ENCODE data around the gene RBL1.

The RBL1 gene

DNA sequence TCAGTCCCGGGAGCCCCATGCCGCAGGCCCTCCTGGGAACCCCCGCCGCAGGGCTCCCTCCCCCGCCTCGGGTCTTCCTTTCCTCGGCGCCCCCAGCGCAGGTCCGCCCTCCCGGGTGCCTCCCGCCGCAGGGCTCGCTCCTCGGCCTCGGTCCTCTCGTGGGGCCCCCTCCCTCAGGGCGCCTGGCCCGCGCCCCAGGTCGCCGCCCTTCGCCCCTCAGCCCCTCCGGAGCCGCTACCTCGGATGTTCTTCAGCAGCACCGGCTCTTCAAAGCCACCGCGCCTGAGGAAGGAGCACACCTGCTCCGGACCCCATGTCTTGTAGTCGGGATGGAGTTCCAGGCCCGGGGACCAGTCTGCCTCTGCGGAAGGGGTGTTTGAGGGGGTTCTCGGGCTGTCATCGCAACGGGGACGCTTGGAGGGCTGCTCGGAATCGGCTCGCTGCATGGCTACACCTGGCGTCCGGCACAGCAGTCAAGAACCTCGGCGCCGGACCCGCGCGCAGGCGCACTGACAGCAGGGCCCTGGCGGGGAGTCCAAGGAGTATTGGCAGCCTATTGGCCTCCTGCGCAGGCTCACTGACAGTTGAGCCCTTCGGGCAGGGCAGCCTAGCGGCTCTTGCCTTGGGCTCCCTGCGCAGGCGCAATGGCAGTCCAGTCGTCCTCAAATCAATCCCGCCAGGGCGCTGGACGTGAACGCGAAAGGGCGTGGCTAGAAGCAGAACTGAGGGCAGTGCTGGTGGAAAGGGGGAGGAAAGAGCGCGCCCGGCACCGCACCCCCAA is 144.4 kb downstream of the RBL1 start, which contains the start of gene SAMHD1:
TSS of gene SAMHD1 (minus strand) at position 511 of the 781 bp plus-strand sequence. CDS start at position 446, 65 bp downstream.
- DNase-seq (ENCODE audit: low spot score), result peak; percentile 100

DNA sequence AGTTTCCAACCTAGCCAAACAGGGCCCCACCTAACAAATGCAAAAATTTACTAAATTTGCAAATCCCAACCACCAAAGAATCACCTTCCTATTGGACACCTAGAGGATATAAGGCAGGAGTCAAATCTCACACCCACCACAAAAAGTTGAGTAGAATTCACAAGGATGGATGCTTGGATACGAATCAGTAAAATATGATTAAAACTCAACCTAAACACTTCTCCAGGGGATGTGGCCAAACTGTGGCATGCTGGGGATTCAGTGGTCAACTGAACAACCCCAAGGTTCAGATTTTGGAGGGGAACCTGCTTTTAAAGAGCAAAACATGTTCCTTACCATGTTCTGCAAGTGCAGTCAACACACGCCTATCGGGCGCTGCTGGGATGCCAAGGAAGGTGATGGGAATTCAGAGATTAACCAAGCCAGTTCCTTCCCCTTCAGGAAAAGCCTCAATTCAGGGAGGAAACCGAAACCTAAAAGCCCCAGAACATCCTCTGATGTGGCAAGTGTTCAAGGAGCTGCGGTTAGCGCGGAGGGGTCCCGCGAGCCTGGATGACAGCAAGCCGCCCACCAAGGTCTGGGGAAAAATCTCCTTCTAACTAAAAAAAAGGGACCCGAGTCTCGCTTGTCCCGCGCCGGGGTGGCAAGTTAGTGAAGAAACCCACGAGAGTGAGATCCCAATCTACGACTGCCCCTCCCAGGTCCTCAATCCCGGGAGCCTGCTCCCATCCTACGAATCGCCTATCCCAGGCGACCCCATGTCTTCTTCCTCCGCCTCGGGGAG is 145.2 kb downstream of the RBL1 start:
- peak; percentile 47 for DNase-seq (ENCODE audit: low spot score)

Small RNA genes lying within 50 kb of the gene (small RNA-seq; reads per million reads assigned to genes)
- 0 reads per million in 2 experiments for gene RPS3AP3
